ENCODE results near the gene XIRP2. TPM values are rescaled to one million over a fixed set of nuclear protein-coding genes. Genes with fewer than 3 reads are reported as not detected.

XIRP2 gene
- total and polyA plus RNA-seq, 10 of the 15 experiments (the other 5 are each of a cell fraction or from before 2014, with no cell fraction given), result 0.03 TPM; not detected in 9

DNA sequence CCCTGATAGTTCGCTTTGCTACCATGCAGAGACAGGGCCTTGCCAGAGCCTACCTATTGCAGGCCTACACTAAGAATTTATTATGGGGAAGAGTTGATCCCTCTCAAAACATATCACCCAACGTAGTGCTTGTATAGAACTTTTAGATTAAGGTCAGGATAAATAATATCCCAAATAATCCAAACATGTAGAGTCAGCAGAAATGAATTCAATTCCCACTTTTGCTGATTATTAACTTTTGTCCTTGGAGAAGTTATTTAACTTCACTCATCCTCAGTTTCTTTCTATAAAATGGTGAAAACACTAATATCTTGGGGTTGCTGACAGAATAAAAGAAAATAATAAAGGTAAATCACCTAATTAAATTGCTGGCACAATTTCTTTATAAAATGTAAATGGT is 294.1 kb downstream of the XIRP2 start (continued):
- TF ChIP-seq, protein P1, sequence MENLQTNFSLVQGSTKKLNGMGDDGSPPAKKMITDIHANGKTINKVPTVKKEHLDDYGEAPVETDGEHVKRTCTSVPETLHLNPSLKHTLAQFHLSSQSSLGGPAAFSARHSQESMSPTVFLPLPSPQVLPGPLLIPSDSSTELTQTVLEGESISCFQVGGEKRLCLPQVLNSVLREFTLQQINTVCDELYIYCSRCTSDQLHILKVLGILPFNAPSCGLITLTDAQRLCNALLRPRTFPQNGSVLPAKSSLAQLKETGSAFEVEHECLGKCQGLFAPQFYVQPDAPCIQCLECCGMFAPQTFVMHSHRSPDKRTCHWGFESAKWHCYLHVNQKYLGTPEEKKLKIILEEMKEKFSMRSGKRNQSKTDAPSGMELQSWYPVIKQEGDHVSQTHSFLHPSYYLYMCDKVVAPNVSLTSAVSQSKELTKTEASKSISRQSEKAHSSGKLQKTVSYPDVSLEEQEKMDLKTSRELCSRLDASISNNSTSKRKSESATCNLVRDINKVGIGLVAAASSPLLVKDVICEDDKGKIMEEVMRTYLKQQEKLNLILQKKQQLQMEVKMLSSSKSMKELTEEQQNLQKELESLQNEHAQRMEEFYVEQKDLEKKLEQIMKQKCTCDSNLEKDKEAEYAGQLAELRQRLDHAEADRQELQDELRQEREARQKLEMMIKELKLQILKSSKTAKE (IDR thresholded peaks at IDR 0.05; ENCODE audit: low read depth, poor library complexity, severe bottlenecking), result no peak
- TF ChIP-seq CREB1 (IDR thresholded peaks at IDR 0.05; ENCODE audit: low read depth) (no peak), BACH1 (IDR thresholded peaks at IDR 0.05; ENCODE audit: borderline replicate concordance) (no peak), BCL11A (IDR thresholded peaks at IDR 0.05; ENCODE audit: low read depth, low read length) (no peak)
- TF ChIP-seq, protein P2, sequence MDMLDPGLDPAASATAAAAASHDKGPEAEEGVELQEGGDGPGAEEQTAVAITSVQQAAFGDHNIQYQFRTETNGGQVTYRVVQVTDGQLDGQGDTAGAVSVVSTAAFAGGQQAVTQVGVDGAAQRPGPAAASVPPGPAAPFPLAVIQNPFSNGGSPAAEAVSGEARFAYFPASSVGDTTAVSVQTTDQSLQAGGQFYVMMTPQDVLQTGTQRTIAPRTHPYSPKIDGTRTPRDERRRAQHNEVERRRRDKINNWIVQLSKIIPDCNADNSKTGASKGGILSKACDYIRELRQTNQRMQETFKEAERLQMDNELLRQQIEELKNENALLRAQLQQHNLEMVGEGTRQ (IDR thresholded peaks at IDR 0.05; ENCODE audit: borderline replicate concordance, low read depth, low read length), result no peak
- TF ChIP-seq, protein P3, sequence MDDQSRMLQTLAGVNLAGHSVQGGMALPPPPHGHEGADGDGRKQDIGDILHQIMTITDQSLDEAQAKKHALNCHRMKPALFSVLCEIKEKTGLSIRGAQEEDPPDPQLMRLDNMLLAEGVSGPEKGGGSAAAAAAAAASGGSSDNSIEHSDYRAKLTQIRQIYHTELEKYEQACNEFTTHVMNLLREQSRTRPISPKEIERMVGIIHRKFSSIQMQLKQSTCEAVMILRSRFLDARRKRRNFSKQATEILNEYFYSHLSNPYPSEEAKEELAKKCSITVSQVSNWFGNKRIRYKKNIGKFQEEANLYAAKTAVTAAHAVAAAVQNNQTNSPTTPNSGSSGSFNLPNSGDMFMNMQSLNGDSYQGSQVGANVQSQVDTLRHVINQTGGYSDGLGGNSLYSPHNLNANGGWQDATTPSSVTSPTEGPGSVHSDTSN (IDR thresholded peaks at IDR 0.05; ENCODE audit: insufficient replicate concordance, low read depth, low read length), result no peak

DNA sequence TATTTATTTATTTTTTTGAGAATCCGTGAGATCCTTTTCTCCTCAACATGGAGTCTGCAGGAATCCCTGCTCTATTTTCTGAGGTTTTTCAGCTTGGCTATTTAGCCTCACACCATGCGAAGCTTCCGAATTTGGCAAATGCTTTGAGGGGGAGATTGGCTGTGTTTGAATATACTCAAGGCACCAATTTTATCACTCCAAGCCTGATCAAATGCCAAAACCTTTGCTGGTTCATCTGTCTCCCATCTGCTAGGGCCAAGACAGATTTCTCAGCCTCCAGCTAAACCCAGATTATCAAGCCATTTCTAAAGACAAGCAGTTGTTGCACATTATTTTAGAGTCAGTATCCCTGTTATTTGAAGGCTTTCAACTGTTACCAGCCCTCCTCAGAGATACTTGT is 295.7 kb downstream of the XIRP2 start:
- DNase-seq (ENCODE audit: low read depth, low spot score) (no peak), FAIRE-seq (no peak), ATAC-seq (no peak)
- intact Hi-C loops (cut with micrococcal nuclease; ENCODE audit: unreplicated experiment), result no loop called here
- no TSS peak for BruUV-seq (replicated peaks)
- no peak overlapping the region for H3K9ac ChIP-seq (ENCODE audit: control insufficient read depth, insufficient read depth, low read length)
- in situ Hi-C loops (cut with MboI), result no loop called here
- H3K4me3 ChIP-seq, result no peak overlapping the region
- no peaks in the 10 kb centered on the region for H3K9me3 ChIP-seq (replicated peaks; ENCODE audit: control insufficient read depth, insufficient read depth, low read length)
- no peaks in the 10 kb centered on the region; a peak in 1 of 4 replicates for H3K27me3 ChIP-seq (replicated peaks in 1 of 2; ENCODE audit: control insufficient read depth in 2 of 2, insufficient read depth in 2 of 2, low read length in 1 of 2)
- H4K20me1 ChIP-seq (ENCODE audit: control insufficient read depth, insufficient read depth), result no peaks in the 10 kb centered on the region
- ChIA-PET POLR2A (no interaction called here), CTCF (no interaction called here), SMC1A (ENCODE audit: uncharacterized antibody, unreplicated experiment) (no interaction called here), RAD21 (ENCODE audit: unreplicated experiment) (no interaction called here)
- H3K27ac ChIP-seq (ENCODE audit: control insufficient read depth, insufficient read depth), result no peak overlapping the region
- no peaks in the 10 kb centered on the region for H3K36me3 ChIP-seq (ENCODE audit: control insufficient read depth in 2 of 2, insufficient read depth in 2 of 2, low read length in 1 of 2)
- H2AFZ ChIP-seq (ENCODE audit: control insufficient read depth, low read depth, low read length), result no peak overlapping the region
- no peaks in the 10 kb centered on the region for H3K79me2 ChIP-seq (ENCODE audit: control insufficient read depth, insufficient read depth, low read length)
- WGBS (ENCODE audit: insufficient coverage, insufficient replicate concordance, low lambda C conversion rate, missing lambda C conversion rate), result 50% methylated on average over 3 of the region's 3 CpGs
- H3K4me2 ChIP-seq (ENCODE audit: control insufficient read depth, insufficient read depth), result no peak overlapping the region
- no peaks in the 10 kb centered on the region for H3K4me1 ChIP-seq (ENCODE audit: control insufficient read depth, insufficient read depth, low read length)
- TF ChIP-seq SRF (IDR thresholded peaks at IDR 0.05; ENCODE audit: low read depth in 2 of 2, low read length in 2 of 2) (no peak), PML (IDR thresholded peaks at IDR 0.05; ENCODE audit: low read length) (no peak), NFYB (IDR thresholded peaks at IDR 0.05; ENCODE audit: insufficient read depth, low read depth, low read length) (no peak), FOXM1 (IDR thresholded peaks at IDR 0.05; ENCODE audit: low read depth, low read length) (no peak), RCOR1 (conservative IDR thresholded peaks at IDR 0.05; ENCODE audit: low read depth, low read length) (no peak), CHD1 (IDR thresholded peaks at IDR 0.05; ENCODE audit: low read depth, low read length) (no peak), HDAC2 (IDR thresholded peaks at IDR 0.05) (no peak), CBX3 (IDR thresholded peaks at IDR 0.05; ENCODE audit: borderline replicate concordance, low read depth) (no peak), SREBF1 (IDR thresholded peaks at IDR 0.05; ENCODE audit: low read length) (no peak)
- TF ChIP-seq, protein P4, sequence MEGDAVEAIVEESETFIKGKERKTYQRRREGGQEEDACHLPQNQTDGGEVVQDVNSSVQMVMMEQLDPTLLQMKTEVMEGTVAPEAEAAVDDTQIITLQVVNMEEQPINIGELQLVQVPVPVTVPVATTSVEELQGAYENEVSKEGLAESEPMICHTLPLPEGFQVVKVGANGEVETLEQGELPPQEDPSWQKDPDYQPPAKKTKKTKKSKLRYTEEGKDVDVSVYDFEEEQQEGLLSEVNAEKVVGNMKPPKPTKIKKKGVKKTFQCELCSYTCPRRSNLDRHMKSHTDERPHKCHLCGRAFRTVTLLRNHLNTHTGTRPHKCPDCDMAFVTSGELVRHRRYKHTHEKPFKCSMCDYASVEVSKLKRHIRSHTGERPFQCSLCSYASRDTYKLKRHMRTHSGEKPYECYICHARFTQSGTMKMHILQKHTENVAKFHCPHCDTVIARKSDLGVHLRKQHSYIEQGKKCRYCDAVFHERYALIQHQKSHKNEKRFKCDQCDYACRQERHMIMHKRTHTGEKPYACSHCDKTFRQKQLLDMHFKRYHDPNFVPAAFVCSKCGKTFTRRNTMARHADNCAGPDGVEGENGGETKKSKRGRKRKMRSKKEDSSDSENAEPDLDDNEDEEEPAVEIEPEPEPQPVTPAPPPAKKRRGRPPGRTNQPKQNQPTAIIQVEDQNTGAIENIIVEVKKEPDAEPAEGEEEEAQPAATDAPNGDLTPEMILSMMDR (IDR thresholded peaks at IDR 0.05 in 2 of 3, conservative IDR thresholded peaks at IDR 0.05 in 1 of 3; ENCODE audit: control insufficient read depth in 2 of 3, extremely low read depth in 1 of 3, insufficient read depth in 1 of 3, low read depth in 3 of 3, low read length in 3 of 3), result no peak
- TF ChIP-seq, protein P5, sequence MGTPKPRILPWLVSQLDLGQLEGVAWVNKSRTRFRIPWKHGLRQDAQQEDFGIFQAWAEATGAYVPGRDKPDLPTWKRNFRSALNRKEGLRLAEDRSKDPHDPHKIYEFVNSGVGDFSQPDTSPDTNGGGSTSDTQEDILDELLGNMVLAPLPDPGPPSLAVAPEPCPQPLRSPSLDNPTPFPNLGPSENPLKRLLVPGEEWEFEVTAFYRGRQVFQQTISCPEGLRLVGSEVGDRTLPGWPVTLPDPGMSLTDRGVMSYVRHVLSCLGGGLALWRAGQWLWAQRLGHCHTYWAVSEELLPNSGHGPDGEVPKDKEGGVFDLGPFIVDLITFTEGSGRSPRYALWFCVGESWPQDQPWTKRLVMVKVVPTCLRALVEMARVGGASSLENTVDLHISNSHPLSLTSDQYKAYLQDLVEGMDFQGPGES (IDR thresholded peaks at IDR 0.05), result no peak
